ENCODE data around the gene TTL.
"Not testable (repeated sequence)": the region's sequence is repeated elsewhere in the genome, so short reads cannot be mapped to it uniquely, and the experiment has no call there.

The TTL gene

GRCh38 chr2:112476434-112476833 is 5.5 kb upstream of the TTL start:
- DNase-seq = no peak

GRCh38 chr2:112480530-112481049 is 1.4 kb upstream of the TTL start:
- DNase-seq = no peak

- DNase-seq = peak; percentile 57
Observed at GRCh38 chr2:112481050-112481527, 867 bp upstream of the TTL start.

- DNase-seq = no peak
Observed at GRCh38 chr2:112482309-112483041, 519 bp downstream of the TTL start.

GRCh38 chr2:112483042-112483473 is 1.1 kb downstream of the TTL start:
- no peak for DNase-seq

DNA sequence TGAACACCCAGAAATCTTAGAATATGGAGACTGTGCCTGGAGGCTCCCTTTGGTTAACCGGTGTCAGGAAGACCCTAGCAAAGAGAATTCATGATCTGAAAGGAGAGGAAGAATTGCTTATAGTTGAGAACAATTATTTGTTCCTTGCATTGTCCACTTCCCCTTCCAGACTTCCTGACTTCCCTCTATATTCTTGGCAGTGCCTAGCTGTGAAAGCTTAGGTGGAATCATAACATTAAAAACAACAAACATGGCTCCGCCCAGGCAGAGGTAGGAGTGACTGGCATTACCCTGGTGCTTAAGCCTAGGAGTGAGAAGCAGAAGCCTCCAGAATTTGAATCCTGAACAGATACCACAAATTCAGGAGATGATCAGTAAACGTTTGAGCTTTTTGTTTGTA is 1.9 kb downstream of the TTL start:
- DNase-seq = no peak

- no peak for DNase-seq
Observed at GRCh38 chr2:112485849-112486248, 3.9 kb downstream of the TTL start.

- no peak for DNase-seq
Observed at GRCh38 chr2:112486895-112487294, 4.9 kb downstream of the TTL start.

- no peak for DNase-seq
Observed at GRCh38 chr2:112487444-112487961, 5.5 kb downstream of the TTL start.

GRCh38 chr2:112488201-112488600 is 6.2 kb downstream of the TTL start:
- DNase-seq = no peak

DNA sequence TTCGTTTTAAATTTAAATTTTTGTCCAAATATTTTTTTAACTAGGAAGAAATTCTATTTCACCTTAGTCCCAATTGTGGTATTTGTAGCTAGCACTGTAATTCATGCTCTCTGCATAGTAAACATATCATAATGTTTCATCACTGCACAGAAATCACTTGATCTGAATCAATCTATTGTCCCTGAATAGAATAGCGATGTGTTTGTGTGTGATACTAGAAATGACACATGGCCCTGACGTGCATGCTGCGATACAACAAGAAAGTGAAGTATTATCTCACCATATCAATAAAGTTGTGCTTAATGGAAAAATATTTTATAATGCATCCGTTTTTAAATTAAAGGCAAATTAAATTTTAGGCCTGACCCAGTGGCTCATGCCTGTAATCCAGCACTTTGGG is 10.0 kb downstream of the TTL start:
- no peak for DNase-seq

- no peak for DNase-seq
Observed at GRCh38 chr2:112493048-112493447, 11.1 kb downstream of the TTL start.

DNA sequence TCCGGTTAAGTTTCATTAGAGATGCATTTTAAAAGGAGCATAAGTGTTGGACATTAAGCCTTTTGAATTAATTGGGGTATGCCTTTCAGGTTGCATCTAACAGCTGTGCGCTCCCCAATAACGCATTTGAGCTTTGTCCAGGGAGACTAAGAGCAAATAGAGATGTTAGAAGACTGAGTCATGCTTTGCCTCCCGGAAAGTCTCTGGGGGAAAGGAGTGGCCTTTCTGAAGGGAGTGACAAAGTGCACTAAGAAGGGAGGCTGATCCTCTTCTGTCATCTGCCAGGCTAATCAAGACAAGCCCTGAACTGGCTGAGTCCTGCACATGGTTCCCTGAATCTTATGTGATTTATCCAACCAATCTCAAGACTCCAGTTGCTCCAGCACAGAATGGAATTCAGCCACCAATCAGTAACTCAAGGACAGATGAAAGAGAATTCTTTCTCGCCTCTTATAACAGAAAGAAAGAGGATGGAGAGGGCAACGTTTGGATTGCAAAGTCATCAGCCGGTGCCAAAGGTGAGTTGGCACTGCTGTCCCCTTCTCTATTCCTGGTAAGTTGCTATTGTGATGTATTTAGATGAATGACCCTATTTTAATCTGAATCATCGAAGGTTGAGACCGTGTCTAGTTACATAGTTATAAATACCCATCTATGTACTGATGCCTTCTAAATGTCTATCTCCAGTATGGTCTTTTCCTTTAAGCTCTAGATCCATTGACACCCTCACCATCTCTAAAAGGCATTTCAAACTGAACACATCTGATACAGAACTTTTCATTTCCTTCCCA is 12.1 kb downstream of the TTL start:
- DNase-seq = no peak

DNA sequence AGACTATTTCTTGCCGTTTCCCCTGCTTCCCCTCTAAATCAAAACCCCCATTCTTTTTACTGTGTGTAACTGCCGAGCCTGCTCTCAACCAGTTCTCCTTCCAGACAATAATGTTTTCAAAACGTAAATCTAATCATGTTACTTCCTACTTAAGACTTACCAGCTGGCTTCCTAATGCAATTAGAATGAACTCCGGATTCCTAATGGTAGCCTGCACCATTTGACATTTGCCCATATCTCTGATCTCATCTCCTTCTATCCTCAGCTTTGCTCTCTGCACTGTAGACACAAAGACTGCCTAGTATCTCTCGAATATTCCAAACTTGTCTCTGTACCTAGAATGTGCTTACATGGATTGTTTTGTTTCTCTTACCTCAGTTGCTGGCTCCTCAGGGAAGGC is 12.9 kb downstream of the TTL start:
- no peak for DNase-seq

- not testable (repeated sequence) for DNase-seq
Observed at GRCh38 chr2:112495878-112496277, 13.9 kb downstream of the TTL start.

GRCh38 chr2:112500850-112501484 is 19.0 kb downstream of the TTL start:
- not testable (repeated sequence) for DNase-seq

DNA sequence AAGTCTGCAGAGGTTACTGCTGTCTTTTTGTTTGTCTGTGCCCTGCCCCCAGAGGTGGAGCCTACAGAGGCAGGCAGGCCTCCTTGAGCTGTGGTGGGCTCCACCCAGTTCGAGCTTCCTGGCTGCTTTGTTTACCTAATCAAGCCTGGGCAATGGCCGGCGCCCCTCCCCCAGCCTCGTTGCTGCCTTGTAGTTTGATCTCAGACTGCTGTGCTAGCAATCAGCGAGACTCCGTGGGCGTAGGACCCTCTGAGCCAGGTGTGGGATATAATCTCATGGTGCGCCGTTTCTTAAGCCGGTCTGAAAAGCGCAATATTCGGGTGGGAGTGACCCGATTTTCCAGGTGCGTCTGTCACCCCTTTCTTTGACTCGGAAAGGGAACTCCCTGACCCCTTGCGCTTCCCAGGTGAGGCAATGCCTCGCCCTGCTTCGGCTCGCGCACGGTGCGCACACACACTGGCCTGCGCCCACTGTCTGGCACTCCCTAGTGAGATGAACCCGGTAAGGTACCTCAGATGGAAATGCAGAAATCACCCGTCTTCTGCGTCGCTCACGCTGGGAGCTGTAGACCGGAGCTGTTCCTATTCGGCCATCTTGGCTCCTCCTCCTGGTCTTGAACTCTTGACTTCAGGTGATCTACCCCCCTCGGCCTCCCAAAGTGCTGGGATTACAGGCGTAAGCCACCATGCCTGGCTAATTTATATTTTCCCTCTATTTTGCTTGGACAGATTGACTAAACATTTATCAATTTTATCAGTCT is 27.5 kb downstream of the TTL start:
- DNase-seq = not testable (repeated sequence)

DNA sequence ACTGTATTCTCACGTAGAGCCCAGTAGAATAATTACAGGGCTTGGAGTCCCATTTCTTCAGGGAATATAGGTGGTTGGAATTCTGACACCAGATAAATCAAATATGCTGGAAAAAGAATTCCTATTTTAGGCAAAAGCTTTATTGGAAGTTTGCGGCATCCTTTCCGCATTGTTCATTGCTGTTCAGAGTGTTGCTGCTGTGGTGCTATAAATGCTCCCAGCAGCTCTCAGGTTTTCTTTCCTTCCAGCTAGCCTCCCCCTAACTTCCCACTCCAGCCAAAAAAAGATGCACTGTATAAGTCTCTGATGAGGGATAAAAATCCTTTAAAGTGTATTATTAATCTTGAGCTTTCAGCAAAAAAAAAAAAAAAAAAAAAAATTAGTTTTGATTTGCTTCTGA is 34.8 kb downstream of the TTL start:
- no peak for DNase-seq

GRCh38 chr2:112518807-112519206 is 36.9 kb downstream of the TTL start:
- DNase-seq = no peak

- no peak for DNase-seq
Observed at GRCh38 chr2:112519506-112519905, 37.5 kb downstream of the TTL start.

DNA sequence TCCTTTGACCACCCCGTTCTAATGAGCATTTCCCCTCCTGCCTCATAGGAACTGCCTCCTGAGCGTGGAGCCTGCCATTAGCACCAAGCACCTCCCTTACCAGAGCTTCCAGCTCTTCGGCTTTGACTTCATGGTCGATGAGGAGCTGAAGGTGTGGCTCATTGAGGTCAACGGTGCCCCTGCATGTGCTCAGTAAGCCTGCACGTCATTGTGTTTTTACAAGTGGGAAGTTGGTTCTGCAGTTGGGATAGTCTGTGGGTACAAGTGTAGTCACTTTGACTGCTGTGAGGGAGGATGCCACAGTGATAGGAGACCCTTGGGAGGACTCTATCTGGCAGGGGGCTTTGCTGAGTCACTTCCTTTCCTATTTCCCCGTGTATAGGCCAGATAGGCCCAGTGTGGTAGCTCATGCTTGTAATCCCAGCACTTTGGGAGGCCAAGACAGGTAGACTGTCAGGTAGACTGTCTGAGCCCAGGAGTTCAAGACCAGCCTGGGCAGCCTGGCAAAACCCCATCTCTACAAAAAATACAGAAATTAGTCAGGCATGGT is 38.4 kb downstream of the TTL start:
- no peak for DNase-seq

- DNase-seq = no peak
Observed at GRCh38 chr2:112523291-112523777, 41.4 kb downstream of the TTL start.
